Tibial nerve (tissue), 4 donors: Measurements from ENCODE around the gene TMEM132D.

Experiments used
- CTCF ChIP-seq, 5 experiments: fragments of 200-600 bp in 3 of 5; fragments of 450-650 bp in 2 of 5; sonication (generic) in 3 of 5; IDR thresholded peaks; one replicate each; pipeline ENCODE4 v1.5.1; 2016 to 2019; ENCODE audit warnings: antibody characterized with exemption in 5 of 5, mild to moderate bottlenecking in 3 of 5, moderate library complexity in 2 of 5
- EP300 ChIP-seq, 2 donors: sonication (generic); formaldehyde crosslinking; IDR thresholded peaks; one replicate each; pipeline ENCODE4 v1.6.1; 2017; ENCODE audit warnings: antibody characterized with exemption in 2 of 2, mild to moderate bottlenecking in 1 of 2
- POLR2A ChIP-seq, 2 donors: fragments of 450-650 bp; IDR thresholded peaks; one replicate each; pipeline ENCODE4 v1.6.1; 2017; ENCODE audit warnings: antibody characterized with exemption in 2 of 2, mild to moderate bottlenecking in 2 of 2, moderate library complexity in 2 of 2

- no peak for TF ChIP-seq POLR2A (IDR thresholded peaks at IDR 0.05)
- no peak for TF ChIP-seq CTCF (IDR thresholded peaks at IDR 0.05)
- TF ChIP-seq EP300 (IDR thresholded peaks at IDR 0.05), result no peak
These were observed 371.7 kb downstream of the TMEM132D start for GRCh38 chr12:129532082-129532481.
